Measurements from ENCODE around the gene CES4A. TPM values are rescaled to one million over a fixed set of nuclear protein-coding genes. Genes with fewer than 3 reads are reported as not detected.

CES4A gene
- polyA plus RNA-seq, 1 experiment: 4.5 TPM

DNA sequence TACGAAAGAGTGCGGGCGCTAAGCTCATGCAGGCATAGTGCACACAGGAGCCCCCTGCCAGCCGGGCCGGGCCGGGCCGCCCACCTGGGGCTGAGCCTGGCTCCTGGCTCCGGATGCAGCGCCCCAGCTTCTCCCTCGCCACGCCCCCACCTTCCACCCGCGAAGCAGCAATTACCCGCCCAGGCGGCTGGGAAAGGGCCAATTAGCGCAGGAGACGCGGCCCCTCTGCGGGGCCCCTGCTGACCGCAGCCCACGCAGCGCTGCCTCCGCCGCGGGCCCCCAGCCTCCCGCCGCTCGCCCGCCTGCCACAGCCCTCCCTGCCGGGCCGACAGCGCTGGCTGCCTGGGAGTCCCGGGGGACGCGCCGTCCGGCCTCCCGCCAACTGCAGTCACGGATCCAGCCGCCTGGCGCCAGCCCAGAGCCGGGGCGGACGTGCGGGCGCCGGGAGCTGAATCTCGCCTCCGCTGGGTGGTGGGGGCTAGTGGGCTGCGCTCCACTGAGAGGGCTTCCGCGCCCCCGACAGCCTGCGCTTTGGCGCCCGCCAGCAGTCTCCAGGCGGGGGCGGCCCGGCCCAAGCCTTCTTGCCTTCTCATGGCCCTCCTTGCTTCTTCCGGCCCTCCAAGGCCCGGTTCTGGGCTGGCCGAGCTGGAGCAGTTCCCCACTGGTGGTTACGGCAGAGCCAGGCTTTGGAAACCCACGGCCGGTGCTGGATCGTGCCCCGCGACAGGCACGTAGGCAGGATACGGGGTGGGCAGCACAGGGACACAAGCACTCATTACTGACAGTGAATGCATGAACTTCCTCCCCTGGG is 25.6 kb downstream of the CES4A start:
- TF ChIP-seq, protein P1, sequence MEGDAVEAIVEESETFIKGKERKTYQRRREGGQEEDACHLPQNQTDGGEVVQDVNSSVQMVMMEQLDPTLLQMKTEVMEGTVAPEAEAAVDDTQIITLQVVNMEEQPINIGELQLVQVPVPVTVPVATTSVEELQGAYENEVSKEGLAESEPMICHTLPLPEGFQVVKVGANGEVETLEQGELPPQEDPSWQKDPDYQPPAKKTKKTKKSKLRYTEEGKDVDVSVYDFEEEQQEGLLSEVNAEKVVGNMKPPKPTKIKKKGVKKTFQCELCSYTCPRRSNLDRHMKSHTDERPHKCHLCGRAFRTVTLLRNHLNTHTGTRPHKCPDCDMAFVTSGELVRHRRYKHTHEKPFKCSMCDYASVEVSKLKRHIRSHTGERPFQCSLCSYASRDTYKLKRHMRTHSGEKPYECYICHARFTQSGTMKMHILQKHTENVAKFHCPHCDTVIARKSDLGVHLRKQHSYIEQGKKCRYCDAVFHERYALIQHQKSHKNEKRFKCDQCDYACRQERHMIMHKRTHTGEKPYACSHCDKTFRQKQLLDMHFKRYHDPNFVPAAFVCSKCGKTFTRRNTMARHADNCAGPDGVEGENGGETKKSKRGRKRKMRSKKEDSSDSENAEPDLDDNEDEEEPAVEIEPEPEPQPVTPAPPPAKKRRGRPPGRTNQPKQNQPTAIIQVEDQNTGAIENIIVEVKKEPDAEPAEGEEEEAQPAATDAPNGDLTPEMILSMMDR (IDR thresholded peaks at IDR 0.05; ENCODE audit: insufficient read depth, low read depth, low read length): 0 out of 2 replicates have a peak, but pooled peaks have one; percentile 15
- Histone ChIP-seq H3K27me3 (ENCODE audit: control insufficient read depth, insufficient read depth, low read length) (no peaks in the 10 kb centered on the region), H3K36me3 (ENCODE audit: control insufficient read depth, insufficient read depth, low read length) (no peaks in the 10 kb centered on the region), H3K4me3 (ENCODE audit: low read depth, low read length) (peak overlapping the region; percentile 39)
- ChIA-PET CTCF (interaction anchor here (1.1 to 7.8 kb wide), 8 partner anchors 30 to 163 kb away, joined by 3 to 67 read pairs (median 4); no protein-coding TSS in a partner anchor), POLR2A (no interaction called here)
- DNase-seq (ENCODE audit: low read depth): no peak

DNA sequence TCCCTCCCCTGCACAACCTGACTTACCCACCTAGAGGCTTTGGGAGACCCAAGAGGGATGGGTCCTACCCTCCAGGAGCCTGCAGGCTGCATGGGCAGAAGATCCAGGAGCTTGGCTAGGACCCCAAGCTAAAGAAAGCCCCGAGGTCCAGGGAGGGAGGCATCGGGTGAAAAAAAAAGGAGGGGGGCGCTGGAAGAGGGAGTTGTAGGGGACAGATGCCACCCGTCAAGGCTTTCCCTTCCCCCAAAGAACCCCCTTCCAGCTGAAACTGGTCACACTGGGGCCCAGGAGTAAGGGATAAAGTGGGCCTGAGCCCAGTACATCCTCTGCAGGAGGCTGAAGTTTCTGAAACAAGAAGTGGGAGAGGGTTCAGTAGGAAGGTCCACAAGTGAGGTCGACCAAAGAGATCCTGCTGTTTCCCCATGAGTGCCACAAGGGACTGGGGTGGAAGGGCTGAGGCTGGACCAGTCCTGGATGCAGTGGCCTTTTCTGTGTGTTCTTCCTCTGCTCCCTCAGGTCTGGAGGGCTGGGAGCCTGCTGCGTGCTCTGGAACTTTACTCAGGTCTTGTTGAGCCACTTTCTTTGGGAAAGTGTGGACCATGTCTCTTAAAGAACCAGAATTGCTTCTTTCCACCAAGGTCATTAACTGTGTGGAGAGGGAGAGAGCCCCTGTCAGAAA is 26.4 kb downstream of the CES4A start:
- TF ChIP-seq, protein P1 (IDR thresholded peaks at IDR 0.05; ENCODE audit: insufficient read depth, low read depth, low read length): no peak
- DNase-seq (ENCODE audit: low read depth): no peak
- no peaks in the 10 kb centered on the region for H3K27me3 ChIP-seq (ENCODE audit: control insufficient read depth, insufficient read depth, low read length)
- no peaks in the 10 kb centered on the region for H3K36me3 ChIP-seq (ENCODE audit: control insufficient read depth, insufficient read depth, low read length)
- ChIA-PET POLR2A (no interaction called here), CTCF (interaction anchor here (1.2 to 9.2 kb wide), 6 partner anchors 86 to 170 kb away, joined by 3 to 118 read pairs (median 16); no protein-coding TSS in a partner anchor)
- no peak overlapping the region for H3K4me3 ChIP-seq (ENCODE audit: low read depth, low read length)

DNA sequence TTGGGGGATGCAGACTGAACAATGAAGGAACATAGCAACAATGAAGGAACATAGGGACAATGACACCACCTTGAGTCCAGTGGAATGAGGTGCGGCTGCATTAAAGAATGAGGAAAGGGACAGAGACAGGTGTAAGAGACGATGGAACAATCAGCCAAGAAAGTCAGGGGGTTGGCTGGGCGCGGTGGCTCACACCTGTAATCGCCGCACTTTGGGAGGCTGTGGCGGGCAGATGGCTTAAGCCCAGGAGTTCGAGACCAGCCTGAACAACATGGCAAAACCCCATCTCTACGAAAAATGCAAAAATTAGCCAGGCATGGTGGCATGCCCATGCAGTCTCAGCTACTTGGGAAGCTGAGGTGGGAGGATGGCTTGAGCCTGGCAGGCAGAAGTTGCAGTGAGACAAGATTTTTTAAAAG is 26.9 kb downstream of the CES4A start:
- TF ChIP-seq, protein P1 (IDR thresholded peaks at IDR 0.05; ENCODE audit: insufficient read depth, low read depth, low read length): no peak
- Histone ChIP-seq H3K27me3 (ENCODE audit: control insufficient read depth, insufficient read depth, low read length) (no peaks in the 10 kb centered on the region), H3K36me3 (ENCODE audit: control insufficient read depth, insufficient read depth, low read length) (no peaks in the 10 kb centered on the region), H3K4me3 (ENCODE audit: low read depth, low read length) (no peak overlapping the region)
- POLR2A ChIA-PET: no interaction called here
- DNase-seq (ENCODE audit: low read depth): no peak
- CTCF ChIA-PET: interaction anchor here (1.2 to 9.2 kb wide), 3 partner anchors 85 to 170 kb away, joined by 4 to 118 read pairs (median 67); no protein-coding TSS in a partner anchor

GRCh38 chr16:67016143-67016542 is 27.8 kb downstream of the CES4A start:
- ChIA-PET POLR2A (no interaction called here), CTCF (interaction anchor here (1.1 to 9.2 kb wide), 7 partner anchors 12 to 169 kb away, joined by 4 to 118 read pairs (median 23); partner anchors contain the start of genes B3GNT9, CBFB, FBXL8 and TRADD)
- no peak for DNase-seq (ENCODE audit: low read depth)
- Histone ChIP-seq H3K27me3 (ENCODE audit: control insufficient read depth, insufficient read depth, low read length) (no peaks in the 10 kb centered on the region), H3K36me3 (ENCODE audit: control insufficient read depth, insufficient read depth, low read length) (no peaks in the 10 kb centered on the region), H3K4me3 (ENCODE audit: low read depth, low read length) (no peak overlapping the region)
- TF ChIP-seq, protein P1 (IDR thresholded peaks at IDR 0.05; ENCODE audit: insufficient read depth, low read depth, low read length): no peak
